GM12878 (cell line): ENCODE data around the gene DESI2. TPM values are rescaled to one million over a fixed set of nuclear protein-coding genes. Genes with fewer than 3 reads are reported as not detected.

ENCODE experiments used
- ATAC-seq: fragments of 200-7000 bp; cut with Tn5 transposase; 3 replicates; pipeline ENCODE4 v1.9.1; 2020; ENCODE audit warnings: mild to moderate bottlenecking, moderate library complexity
- BruUV-seq: library from RNA; stranded (reverse); fragments of 400-500 nt; replicated peaks from 2 replicates; lab custom pipeline; 2021; lab: Mats Ljungman, UMichigan
- CTCF ChIA-PET: fragments of 300-600 bp; sonication (Branson Sonifier 250); formaldehyde crosslinking; extraction: SDS; loops from one replicate; lab custom pipeline; 2021; ENCODE audit warnings: inconsistent platforms; lab: Yijun Ruan, JAX
- POLR2A ChIA-PET: fragments of 350-600 bp; formaldehyde crosslinking; extraction: SDS; loops from one replicate; lab custom pipeline; 2021; ENCODE audit warnings: inconsistent platforms; lab: Charles Lee
- RAD21 ChIA-PET: fragments of 300-600 bp; sonication (Branson Sonifier 250); formaldehyde crosslinking; loops from one replicate; lab custom pipeline; 2023; ENCODE audit warnings: antibody characterized with exemption; ENCODE audit not compliant: unreplicated experiment; lab: Charles Lee
- SMC1A ChIA-PET: fragments of 300-600 bp; sonication (Branson Sonifier 250); formaldehyde crosslinking; loops from one replicate; lab custom pipeline; 2023; ENCODE audit not compliant: unreplicated experiment, uncharacterized antibody; lab: Charles Lee
- DNase-seq: peaks from one replicate; pipeline ENCODE4 v3.0.0-alpha.2; 2011; ENCODE audit warnings: low read depth, low spot score
- FAIRE-seq: peaks from 3 replicates; lab custom pipeline; 2011; peaks lifted over from hg19 to GRCh38; lab: Jason Lieb, UNC
- H2AFZ ChIP-seq: 2 replicates; pipeline ENCODE4 v1.6.0; 2011; ENCODE audit warnings: low read depth, low read length, control low read depth; ENCODE audit not compliant: control insufficient read depth
- H3K27ac ChIP-seq: 2 replicates; pipeline ENCODE4 v1.5.1; 2011; ENCODE audit warnings: control low read depth; ENCODE audit not compliant: control insufficient read depth, insufficient read depth
- H3K27me3 ChIP-seq, 2 experiments: replicated peaks in 1 of 2; 2 replicates each; pipeline versions ENCODE4 v1.6.0 to v1.6.1; 2011; ENCODE audit warnings: low read length in 1 of 2; ENCODE audit not compliant: control insufficient read depth in 2 of 2, insufficient read depth in 2 of 2
- H3K36me3 ChIP-seq, 2 experiments: 2 replicates each; pipeline ENCODE4 v1.5.1; 2011; ENCODE audit warnings: low read length in 1 of 2; ENCODE audit not compliant: control insufficient read depth in 2 of 2, insufficient read depth in 2 of 2
- H3K4me1 ChIP-seq: 2 replicates; pipeline ENCODE4 v1.6.1; 2011; ENCODE audit warnings: mild to moderate bottlenecking, low read length, moderate library complexity, mixed read lengths; ENCODE audit not compliant: control insufficient read depth, insufficient read depth
- H3K4me2 ChIP-seq: 2 replicates; pipeline ENCODE4 v1.6.0; 2011; ENCODE audit warnings: control low read depth; ENCODE audit not compliant: control insufficient read depth, insufficient read depth
- H3K4me3 ChIP-seq: fragments of 200-600 bp; sonication (generic); 2 replicates; pipeline ENCODE4 v1.5.1; 2016
- H3K79me2 ChIP-seq: 2 replicates; pipeline ENCODE4 v1.6.0; 2011; ENCODE audit warnings: low read length; ENCODE audit not compliant: control insufficient read depth, insufficient read depth
- H3K9ac ChIP-seq: 2 replicates; pipeline ENCODE4 v1.8.0; 2011; ENCODE audit warnings: low read length, control low read depth, mixed read lengths; ENCODE audit not compliant: control insufficient read depth, insufficient read depth
- H3K9me3 ChIP-seq: replicated peaks from 3 replicates; pipeline ENCODE4 v1.5.1; 2011; ENCODE audit warnings: mild to moderate bottlenecking, low read length; ENCODE audit not compliant: control insufficient read depth, insufficient read depth
- H4K20me1 ChIP-seq: 2 replicates; pipeline ENCODE4 v1.6.0; 2011; ENCODE audit not compliant: control insufficient read depth, insufficient read depth
- KAT2A ChIP-seq: conservative IDR thresholded peaks from 2 replicates; pipeline ENCODE4 v1.6.1; 2011; ENCODE audit warnings: low read depth, low read length; ENCODE audit not compliant: control insufficient read depth
- KLF5 ChIP-seq: fragments of 450-650 bp; IDR thresholded peaks from 2 replicates; pipeline ENCODE4 v1.6.1; 2014; ENCODE audit warnings: mild to moderate bottlenecking; ENCODE audit not compliant: partially characterized antibody
- NRF1 ChIP-seq: conservative IDR thresholded peaks from 2 replicates; pipeline ENCODE4 v1.6.1; 2011; ENCODE audit warnings: mild to moderate bottlenecking, low read depth, low read length, improper control_type of control experiment
- RUNX3 ChIP-seq: IDR thresholded peaks from 2 replicates; pipeline ENCODE4 v1.6.1; 2012; ENCODE audit warnings: low read length, inconsistent platforms
- SRF ChIP-seq, 2 experiments: IDR thresholded peaks; 2 replicates each; pipeline ENCODE4 v1.6.1; 2011; ENCODE audit warnings: low read depth in 2 of 2, low read length in 2 of 2, mild to moderate bottlenecking in 1 of 2, moderate library complexity in 1 of 2
- STAT1 ChIP-seq: fragments of 450-650 bp; conservative IDR thresholded peaks from 2 replicates; pipeline ENCODE4 v1.6.1; 2014; ENCODE audit warnings: antibody characterized with exemption, mild to moderate bottlenecking
- SUZ12 ChIP-seq: fragments of 200-600 bp; sonication (generic); IDR thresholded peaks from one replicate; pipeline ENCODE4 v1.6.1; 2018; ENCODE audit warnings: antibody characterized with exemption, mild to moderate bottlenecking; ENCODE audit not compliant: unreplicated experiment
- ZNF384 ChIP-seq: IDR thresholded peaks from 2 replicates; pipeline ENCODE4 v1.6.1; 2012; ENCODE audit warnings: low read depth, mild to moderate bottlenecking, low read length, improper control_type of control experiment, borderline replicate concordance
- ZSCAN29 ChIP-seq: fragments of 450-650 bp; IDR thresholded peaks from 2 replicates; pipeline ENCODE4 v1.6.1; 2017; ENCODE audit warnings: mild to moderate bottlenecking, moderate library complexity
- ZZZ3 ChIP-seq: IDR thresholded peaks from 2 replicates; pipeline ENCODE4 v1.6.1; 2011; ENCODE audit warnings: low read depth; ENCODE audit not compliant: control insufficient read depth, insufficient read length
- WGBS: methylation state at CpG from one replicate; pipeline ENCODE4 v1.1.6; 2016; ENCODE audit warnings: low lambda C conversion rate; ENCODE audit not compliant: insufficient replicate concordance, insufficient coverage; ENCODE audit errors: missing lambda C conversion rate; 5-methylcytosine and 5-hydroxymethylcytosine counted together
- in situ Hi-C: fragments of 300-500 bp; cut with MboI; formaldehyde crosslinking; loops from 9 replicates; pipeline ENCODE4 v1.14.3; 2018; ENCODE audit warnings: mixed read lengths
- intact Hi-C: fragments of 100-400 bp; cut with micrococcal nuclease; formaldehyde crosslinking; loops from one replicate; pipeline ENCODE4 v1.14.2; 2022; ENCODE audit not compliant: unreplicated experiment
- polyA plus RNA-seq, 11 experiments: library from polyadenylated mRNA; depleted of rRNA in 4 of 11; unstranded in 6 of 11; stranded (reverse) in 5 of 11; fragments of >200 nt; fragmentation: Nextera tagmentation in 4 of 11; fragmentation: Illumina TruSeq in 1 of 11; extraction: Ambion mirVana in 4 of 11; extraction: Trizol in 1 of 11; gene quantifications; 1 replicate in 1 of 11; 2 replicates in 10 of 11; pipeline versions ENCODE4 v1.2.1 to v1.2.3, GENCODE V29; 2011 to 2016; ENCODE audit warnings: inconsistent platforms in 2 of 11, missing spikeins in 2 of 11, low read depth in 1 of 11
- total RNA-seq, 4 experiments: library from RNA; depleted of rRNA in 3 of 4; stranded (reverse); fragments of >200 nt in 3 of 4; fragmentation: Illumina TruSeq in 1 of 4; extraction: Trizol in 1 of 4; gene quantifications; 2 replicates each; pipeline versions ENCODE4 v1.2.1 to v1.2.3, GENCODE V29; 2013 to 2021
- TF ChIP-seq, protein P1 (sequence below): fragments of 450-650 bp; IDR thresholded peaks from 2 replicates; pipeline ENCODE4 v1.6.1; 2017; ENCODE audit warnings: mild to moderate bottlenecking, moderate library complexity
- TF ChIP-seq, protein P2 (sequence below): IDR thresholded peaks from 2 replicates; pipeline ENCODE4 v1.6.1; 2011; ENCODE audit warnings: borderline replicate concordance, low read depth, mild to moderate bottlenecking, moderate library complexity, mixed read lengths, low read length; ENCODE audit not compliant: insufficient read depth; ENCODE audit errors: extremely low read length
- TF ChIP-seq, protein P3 (sequence below): fragments of 450-650 bp; IDR thresholded peaks from 2 replicates; pipeline ENCODE4 v1.6.1; 2017; ENCODE audit warnings: mild to moderate bottlenecking, low read depth, inconsistent platforms; ENCODE audit not compliant: poor library complexity, severe bottlenecking
- TF ChIP-seq, protein P4 (sequence below): fragments of 450-650 bp; formaldehyde crosslinking; IDR thresholded peaks from 2 replicates; pipeline ENCODE4 v1.4.0; 2020; ENCODE audit warnings: mild to moderate bottlenecking, moderate library complexity

DESI2 gene
- total and polyA plus RNA-seq, 10 of the 15 experiments (the other 5 are each of a cell fraction or from before 2014, with no cell fraction given): 6.2 to 21.5 (median 17.3) TPM

DNA sequence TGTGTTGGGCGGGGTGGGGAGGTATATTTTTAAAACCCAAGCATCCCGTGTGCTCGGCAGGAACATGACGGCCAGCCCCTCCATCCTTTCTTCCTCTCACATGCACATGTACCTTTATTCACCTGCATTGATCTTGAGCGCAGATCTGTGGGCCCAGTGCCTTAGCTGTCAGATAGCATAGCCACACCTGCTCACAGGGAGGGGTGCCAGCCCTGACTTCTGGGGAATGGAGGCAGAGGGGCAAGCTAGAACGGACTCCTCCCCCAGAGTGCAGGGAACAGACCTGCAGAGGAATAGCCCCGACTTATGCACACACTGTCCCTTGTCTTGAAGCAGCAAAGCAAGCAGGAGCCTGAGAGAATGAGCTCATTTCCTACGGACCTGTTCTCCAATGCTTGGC lies 56.1 kb downstream of the DESI2 start:
- H2AFZ ChIP-seq: no peak overlapping the region
- no peaks in the 10 kb centered on the region for H3K79me2 ChIP-seq
- no peaks in the 10 kb centered on the region for H3K9me3 ChIP-seq
- POLR2A ChIA-PET: no interaction called here
- H3K4me3 ChIP-seq: no peak overlapping the region
- no peaks in the 10 kb centered on the region for H3K36me3 ChIP-seq
- BruUV-seq: no TSS peak
- H3K27me3 ChIP-seq: no peaks in the 10 kb centered on the region; a peak in 1 of 4 replicates
- H3K4me1 ChIP-seq: no peaks in the 10 kb centered on the region
- no peak overlapping the region for H3K9ac ChIP-seq
- CTCF ChIA-PET: no interaction called here
- ATAC-seq (no peak), DNase-seq (no peak), FAIRE-seq (no peak)
- WGBS: 89% methylated on average over 8 of the region's 8 CpGs
- RAD21 ChIA-PET: no interaction called here
- in situ Hi-C loops (no loop called here), intact Hi-C loops (no loop called here)
- SMC1A ChIA-PET: no interaction called here
- H3K27ac ChIP-seq: no peak overlapping the region
- no peaks in the 10 kb centered on the region for H4K20me1 ChIP-seq
- no peak overlapping the region for H3K4me2 ChIP-seq
- TF ChIP-seq KLF5 (no peak), ZNF384 (no peak), SRF (IDR thresholded peaks at IDR 0.05; ENCODE audit: low read depth in 2 of 2, low read length in 2 of 2) (no peak), KAT2A (no peak), SUZ12 (no peak), NRF1 (no peak), RUNX3 (no peak), ZSCAN29 (no peak), ZZZ3 (no peak), STAT1 (no peak)
- TF ChIP-seq, protein P1, sequence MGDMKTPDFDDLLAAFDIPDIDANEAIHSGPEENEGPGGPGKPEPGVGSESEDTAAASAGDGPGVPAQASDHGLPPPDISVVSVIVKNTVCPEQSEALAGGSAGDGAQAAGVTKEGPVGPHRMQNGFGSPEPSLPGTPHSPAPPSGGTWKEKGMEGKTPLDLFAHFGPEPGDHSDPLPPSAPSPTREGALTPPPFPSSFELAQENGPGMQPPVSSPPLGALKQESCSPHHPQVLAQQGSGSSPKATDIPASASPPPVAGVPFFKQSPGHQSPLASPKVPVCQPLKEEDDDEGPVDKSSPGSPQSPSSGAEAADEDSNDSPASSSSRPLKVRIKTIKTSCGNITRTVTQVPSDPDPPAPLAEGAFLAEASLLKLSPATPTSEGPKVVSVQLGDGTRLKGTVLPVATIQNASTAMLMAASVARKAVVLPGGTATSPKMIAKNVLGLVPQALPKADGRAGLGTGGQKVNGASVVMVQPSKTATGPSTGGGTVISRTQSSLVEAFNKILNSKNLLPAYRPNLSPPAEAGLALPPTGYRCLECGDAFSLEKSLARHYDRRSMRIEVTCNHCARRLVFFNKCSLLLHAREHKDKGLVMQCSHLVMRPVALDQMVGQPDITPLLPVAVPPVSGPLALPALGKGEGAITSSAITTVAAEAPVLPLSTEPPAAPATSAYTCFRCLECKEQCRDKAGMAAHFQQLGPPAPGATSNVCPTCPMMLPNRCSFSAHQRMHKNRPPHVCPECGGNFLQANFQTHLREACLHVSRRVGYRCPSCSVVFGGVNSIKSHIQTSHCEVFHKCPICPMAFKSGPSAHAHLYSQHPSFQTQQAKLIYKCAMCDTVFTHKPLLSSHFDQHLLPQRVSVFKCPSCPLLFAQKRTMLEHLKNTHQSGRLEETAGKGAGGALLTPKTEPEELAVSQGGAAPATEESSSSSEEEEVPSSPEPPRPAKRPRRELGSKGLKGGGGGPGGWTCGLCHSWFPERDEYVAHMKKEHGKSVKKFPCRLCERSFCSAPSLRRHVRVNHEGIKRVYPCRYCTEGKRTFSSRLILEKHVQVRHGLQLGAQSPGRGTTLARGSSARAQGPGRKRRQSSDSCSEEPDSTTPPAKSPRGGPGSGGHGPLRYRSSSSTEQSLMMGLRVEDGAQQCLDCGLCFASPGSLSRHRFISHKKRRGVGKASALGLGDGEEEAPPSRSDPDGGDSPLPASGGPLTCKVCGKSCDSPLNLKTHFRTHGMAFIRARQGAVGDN: no peak
- TF ChIP-seq, protein P2, sequence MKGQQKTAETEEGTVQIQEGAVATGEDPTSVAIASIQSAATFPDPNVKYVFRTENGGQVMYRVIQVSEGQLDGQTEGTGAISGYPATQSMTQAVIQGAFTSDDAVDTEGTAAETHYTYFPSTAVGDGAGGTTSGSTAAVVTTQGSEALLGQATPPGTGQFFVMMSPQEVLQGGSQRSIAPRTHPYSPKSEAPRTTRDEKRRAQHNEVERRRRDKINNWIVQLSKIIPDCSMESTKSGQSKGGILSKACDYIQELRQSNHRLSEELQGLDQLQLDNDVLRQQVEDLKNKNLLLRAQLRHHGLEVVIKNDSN: no peak
- TF ChIP-seq, protein P3, sequence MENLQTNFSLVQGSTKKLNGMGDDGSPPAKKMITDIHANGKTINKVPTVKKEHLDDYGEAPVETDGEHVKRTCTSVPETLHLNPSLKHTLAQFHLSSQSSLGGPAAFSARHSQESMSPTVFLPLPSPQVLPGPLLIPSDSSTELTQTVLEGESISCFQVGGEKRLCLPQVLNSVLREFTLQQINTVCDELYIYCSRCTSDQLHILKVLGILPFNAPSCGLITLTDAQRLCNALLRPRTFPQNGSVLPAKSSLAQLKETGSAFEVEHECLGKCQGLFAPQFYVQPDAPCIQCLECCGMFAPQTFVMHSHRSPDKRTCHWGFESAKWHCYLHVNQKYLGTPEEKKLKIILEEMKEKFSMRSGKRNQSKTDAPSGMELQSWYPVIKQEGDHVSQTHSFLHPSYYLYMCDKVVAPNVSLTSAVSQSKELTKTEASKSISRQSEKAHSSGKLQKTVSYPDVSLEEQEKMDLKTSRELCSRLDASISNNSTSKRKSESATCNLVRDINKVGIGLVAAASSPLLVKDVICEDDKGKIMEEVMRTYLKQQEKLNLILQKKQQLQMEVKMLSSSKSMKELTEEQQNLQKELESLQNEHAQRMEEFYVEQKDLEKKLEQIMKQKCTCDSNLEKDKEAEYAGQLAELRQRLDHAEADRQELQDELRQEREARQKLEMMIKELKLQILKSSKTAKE: no peak
- TF ChIP-seq, protein P4, sequence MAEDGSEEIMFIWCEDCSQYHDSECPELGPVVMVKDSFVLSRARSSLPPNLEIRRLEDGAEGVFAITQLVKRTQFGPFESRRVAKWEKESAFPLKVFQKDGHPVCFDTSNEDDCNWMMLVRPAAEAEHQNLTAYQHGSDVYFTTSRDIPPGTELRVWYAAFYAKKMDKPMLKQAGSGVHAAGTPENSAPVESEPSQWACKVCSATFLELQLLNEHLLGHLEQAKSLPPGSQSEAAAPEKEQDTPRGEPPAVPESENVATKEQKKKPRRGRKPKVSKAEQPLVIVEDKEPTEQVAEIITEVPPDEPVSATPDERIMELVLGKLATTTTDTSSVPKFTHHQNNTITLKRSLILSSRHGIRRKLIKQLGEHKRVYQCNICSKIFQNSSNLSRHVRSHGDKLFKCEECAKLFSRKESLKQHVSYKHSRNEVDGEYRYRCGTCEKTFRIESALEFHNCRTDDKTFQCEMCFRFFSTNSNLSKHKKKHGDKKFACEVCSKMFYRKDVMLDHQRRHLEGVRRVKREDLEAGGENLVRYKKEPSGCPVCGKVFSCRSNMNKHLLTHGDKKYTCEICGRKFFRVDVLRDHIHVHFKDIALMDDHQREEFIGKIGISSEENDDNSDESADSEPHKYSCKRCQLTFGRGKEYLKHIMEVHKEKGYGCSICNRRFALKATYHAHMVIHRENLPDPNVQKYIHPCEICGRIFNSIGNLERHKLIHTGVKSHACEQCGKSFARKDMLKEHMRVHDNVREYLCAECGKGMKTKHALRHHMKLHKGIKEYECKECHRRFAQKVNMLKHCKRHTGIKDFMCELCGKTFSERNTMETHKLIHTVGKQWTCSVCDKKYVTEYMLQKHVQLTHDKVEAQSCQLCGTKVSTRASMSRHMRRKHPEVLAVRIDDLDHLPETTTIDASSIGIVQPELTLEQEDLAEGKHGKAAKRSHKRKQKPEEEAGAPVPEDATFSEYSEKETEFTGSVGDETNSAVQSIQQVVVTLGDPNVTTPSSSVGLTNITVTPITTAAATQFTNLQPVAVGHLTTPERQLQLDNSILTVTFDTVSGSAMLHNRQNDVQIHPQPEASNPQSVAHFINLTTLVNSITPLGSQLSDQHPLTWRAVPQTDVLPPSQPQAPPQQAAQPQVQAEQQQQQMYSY: no peak
